ENCODE measurements around the gene IQCK. TPM values are rescaled to one million over a fixed set of nuclear protein-coding genes. Genes with fewer than 3 reads are reported as not detected.

Gene IQCK
- total and polyA plus RNA-seq, 10 donors: 3.6 to 19.9 (median 7.4) TPM

- WGBS, 5 donors: 56 to 68% (median 61%) methylated on average over 18 of the region's 18 CpGs
- TF ChIP-seq POLR2AphosphoS5 (IDR thresholded peaks at IDR 0.05) (no peak), CTCF (IDR thresholded peaks at IDR 0.05 in 8 of 11, conservative IDR thresholded peaks at IDR 0.05 in 3 of 11) (no peak), POLR2A (IDR thresholded peaks at IDR 0.05) (no peak)
- DNase-seq: no peak
- Histone ChIP-seq H3K4me1 (no peaks in the 10 kb centered on the region), H3K4me3 (no peak overlapping the region), H3K27ac (no peak overlapping the region), H3K27me3 (replicated peaks in 1 of 7) (peaks cover 0 to 10% (median 0%) of the 10 kb centered on the region in 7 donors), H3K36me3 (no peaks in the 10 kb centered on the region), H3K9me3 (no peaks in the 10 kb centered on the region)
- intact Hi-C loops (cut with DNase I; ENCODE audit: low total_unique reads): no loop called here
Measured at GRCh38 chr16:19874851-19875546, 156.9 kb downstream of the IQCK start.

- no peaks in the 10 kb centered on the region for H3K4me1 ChIP-seq
- H3K27me3 ChIP-seq (replicated peaks in 1 of 7): peaks cover 0 to 15% (median 0%) of the 10 kb centered on the region in 7 donors
- H3K36me3 ChIP-seq: no peaks in the 10 kb centered on the region
- 81 to 91% (median 88%) methylated on average over 6 of the region's 6 CpGs for WGBS, 5 donors
- TF ChIP-seq POLR2A (IDR thresholded peaks at IDR 0.05): no peak
- H3K9me3 ChIP-seq: no peaks in the 10 kb centered on the region
- H3K27ac ChIP-seq: no peak overlapping the region
- intact Hi-C loops (cut with DNase I; ENCODE audit: low total_unique reads): no loop called here
- H3K4me3 ChIP-seq: no peak overlapping the region
- DNase-seq: no peak
Measured at GRCh38 chr16:19875900-19876299, 157.8 kb downstream of the IQCK start.

GRCh38 chr16:19876501-19877059 is 158.5 kb downstream of the IQCK start:
- Histone ChIP-seq H3K4me1 (no peaks in the 10 kb centered on the region), H3K27ac (no peak overlapping the region), H3K9me3 (no peaks in the 10 kb centered on the region), H3K36me3 (no peaks in the 10 kb centered on the region), H3K4me3 (no peak overlapping the region), H3K27me3 (replicated peaks in 1 of 7) (peaks cover 0 to 22% (median 0%) of the 10 kb centered on the region in 7 donors)
- no peak for DNase-seq
- no peak for TF ChIP-seq POLR2A (IDR thresholded peaks at IDR 0.05)
- no peak for TF ChIP-seq CTCF (IDR thresholded peaks at IDR 0.05 in 8 of 11, conservative IDR thresholded peaks at IDR 0.05 in 3 of 11)
- TF ChIP-seq POLR2AphosphoS5 (IDR thresholded peaks at IDR 0.05): no peak
- 81 to 92% (median 89%) methylated on average over 9 to 10 of the region's 10 CpGs for WGBS, 5 donors
- intact Hi-C loops (cut with DNase I; ENCODE audit: low total_unique reads): no loop called here

- peaks cover 0 to 39% (median 10%) of the 10 kb centered on the region in 7 donors for H3K27me3 ChIP-seq (replicated peaks in 1 of 7)
- no peaks in the 10 kb centered on the region for H3K9me3 ChIP-seq
- H3K27ac ChIP-seq: no peak overlapping the region
- intact Hi-C loops (cut with DNase I; ENCODE audit: low total_unique reads): no loop called here
- H3K36me3 ChIP-seq: no peaks in the 10 kb centered on the region
- H3K4me3 ChIP-seq: no peak overlapping the region
- H3K4me1 ChIP-seq: peaks cover 4 to 10% (median 7%) of the 10 kb centered on the region in 6 donors
- DNase-seq: no peak
- TF ChIP-seq POLR2A (IDR thresholded peaks at IDR 0.05) (no peak), CTCF (IDR thresholded peaks at IDR 0.05 in 8 of 11, conservative IDR thresholded peaks at IDR 0.05 in 3 of 11) (no peak), POLR2AphosphoS5 (IDR thresholded peaks at IDR 0.05) (no peak)
- WGBS, 5 donors: 88 to 95% (median 91%) methylated on average over 7 to 11 of the region's 11 CpGs
Measured at GRCh38 chr16:19878757-19879156, 160.7 kb downstream of the IQCK start.
